Activated CD8-positive, alpha-beta T cell treated with anti-CD3 and anti-CD28 coated beads for 36 hours (primary cell): ENCODE data around the gene IL13. TPM values are rescaled to one million over a fixed set of nuclear protein-coding genes. Genes with fewer than 3 reads are reported as not detected.

Experiments
- ATAC-seq: fragments of 200-7000 bp; cut with Tn5 transposase; one replicate; pipeline ENCODE4 v1.10.0; 2021; ENCODE audit warnings: mild to moderate bottlenecking, moderate library complexity
- CTCF ChIA-PET: fragments of 350-600 bp; sonication (Branson Sonifier 250); formaldehyde crosslinking; loops from one replicate; lab custom pipeline; 2021; ENCODE audit warnings: antibody characterized with exemption; lab: Charles Lee
- POLR2A ChIA-PET: fragments of 350-600 bp; sonication (Branson Sonifier 250); formaldehyde crosslinking; loops from one replicate; lab custom pipeline; 2021; ENCODE audit warnings: antibody characterized with exemption; lab: Charles Lee
- DNase-seq: peaks from one replicate; pipeline ENCODE4 v3.0.0-alpha.2; 2020
- H3K27ac Mint-ChIP-seq: one replicate; pipeline ENCODE4 v1.8.0; 2021; ENCODE audit warnings: mild to moderate bottlenecking, mixed read lengths
- H3K27me3 Mint-ChIP-seq: one replicate; pipeline ENCODE4 v1.8.0; 2021; ENCODE audit warnings: mixed read lengths
- H3K36me3 Mint-ChIP-seq: one replicate; pipeline ENCODE4 v1.8.0; 2021; ENCODE audit warnings: low read depth, mixed read lengths
- H3K4me1 Mint-ChIP-seq: one replicate; pipeline ENCODE4 v1.8.0; 2021; ENCODE audit warnings: low read depth, mixed read lengths
- H3K4me3 Mint-ChIP-seq: one replicate; pipeline ENCODE4 v1.8.0; 2021; ENCODE audit warnings: mild to moderate bottlenecking, moderate library complexity, mixed read lengths
- H3K9me3 Mint-ChIP-seq: one replicate; pipeline ENCODE4 v1.8.0; 2021; ENCODE audit warnings: mixed read lengths
- intact Hi-C: fragments of 100-400 bp; cut with micrococcal nuclease; formaldehyde crosslinking; loops from one replicate; pipeline ENCODE4 v1.10.0; 2022
- total RNA-seq, 2 experiments: library from RNA; stranded (reverse); gene quantifications; one replicate each; pipeline ENCODE4 v1.2.3, GENCODE V29; 2021
- TF ChIP-seq, protein P1 (sequence below): fragments of 200-600 bp; IDR thresholded peaks from one replicate; pipeline ENCODE4 v1.8.0; 2022; ENCODE audit warnings: antibody characterized with exemption, mild to moderate bottlenecking

Gene IL13
- total RNA-seq, 2 experiments from 2014 or later, result 4.8 to 6.5 TPM

DNA sequence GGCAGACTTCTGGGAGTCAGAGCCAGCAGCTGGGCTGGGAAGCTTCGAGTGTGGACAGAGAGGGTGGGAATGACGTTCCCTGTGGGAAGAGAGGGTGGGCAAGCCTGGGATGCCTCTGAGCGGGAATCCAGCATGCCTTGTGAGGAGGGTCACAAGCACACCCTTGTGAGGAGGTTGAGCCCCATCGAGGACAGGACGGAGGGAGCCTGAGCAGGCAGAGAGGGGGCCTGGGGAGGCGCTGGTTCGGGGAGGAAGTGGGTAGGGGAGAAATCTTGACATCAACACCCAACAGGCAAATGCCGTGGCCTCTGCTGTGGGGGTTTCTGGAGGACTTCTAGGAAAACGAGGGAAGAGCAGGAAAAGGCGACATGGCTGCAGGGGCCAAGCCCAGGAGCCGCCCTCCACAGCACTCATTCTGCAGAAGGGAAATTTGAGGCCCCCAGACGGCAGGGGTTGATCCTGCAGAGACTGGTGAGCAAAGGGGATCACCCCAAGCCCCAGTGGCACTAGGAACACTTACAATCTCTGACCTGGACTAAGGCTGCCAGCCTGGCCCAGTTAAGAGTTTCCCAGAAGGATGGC is 1.1 kb upstream of the IL13 start:
- DNase-seq, result no peak
- Mint-ChIP-seq H3K27ac (peak overlapping the region; percentile 57), H3K9me3 (peaks cover under 1% of the 10 kb centered on the region), H3K4me1 (peaks cover 44% of the 10 kb centered on the region), H3K27me3 (peaks cover 33% of the 10 kb centered on the region), H3K4me3 (peak overlapping the region; percentile 55), H3K36me3 (no peaks in the 10 kb centered on the region)
- intact Hi-C loops, result no loop called here
- TF ChIP-seq, protein P1, sequence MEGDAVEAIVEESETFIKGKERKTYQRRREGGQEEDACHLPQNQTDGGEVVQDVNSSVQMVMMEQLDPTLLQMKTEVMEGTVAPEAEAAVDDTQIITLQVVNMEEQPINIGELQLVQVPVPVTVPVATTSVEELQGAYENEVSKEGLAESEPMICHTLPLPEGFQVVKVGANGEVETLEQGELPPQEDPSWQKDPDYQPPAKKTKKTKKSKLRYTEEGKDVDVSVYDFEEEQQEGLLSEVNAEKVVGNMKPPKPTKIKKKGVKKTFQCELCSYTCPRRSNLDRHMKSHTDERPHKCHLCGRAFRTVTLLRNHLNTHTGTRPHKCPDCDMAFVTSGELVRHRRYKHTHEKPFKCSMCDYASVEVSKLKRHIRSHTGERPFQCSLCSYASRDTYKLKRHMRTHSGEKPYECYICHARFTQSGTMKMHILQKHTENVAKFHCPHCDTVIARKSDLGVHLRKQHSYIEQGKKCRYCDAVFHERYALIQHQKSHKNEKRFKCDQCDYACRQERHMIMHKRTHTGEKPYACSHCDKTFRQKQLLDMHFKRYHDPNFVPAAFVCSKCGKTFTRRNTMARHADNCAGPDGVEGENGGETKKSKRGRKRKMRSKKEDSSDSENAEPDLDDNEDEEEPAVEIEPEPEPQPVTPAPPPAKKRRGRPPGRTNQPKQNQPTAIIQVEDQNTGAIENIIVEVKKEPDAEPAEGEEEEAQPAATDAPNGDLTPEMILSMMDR, result no peak
- ATAC-seq, result peak; percentile 42
- CTCF ChIA-PET, result interaction anchor here (1.2 to 3.1 kb wide), 3 partner anchors 13 to 59 kb away, joined by 3 to 9 read pairs (median 4); no protein-coding TSS in a partner anchor
- POLR2A ChIA-PET, result interaction anchor here (0.6 to 9.9 kb wide), 3 partner anchors 10 to 736 kb away, joined by 4 to 102 read pairs (median 4); no protein-coding TSS in a partner anchor

DNA sequence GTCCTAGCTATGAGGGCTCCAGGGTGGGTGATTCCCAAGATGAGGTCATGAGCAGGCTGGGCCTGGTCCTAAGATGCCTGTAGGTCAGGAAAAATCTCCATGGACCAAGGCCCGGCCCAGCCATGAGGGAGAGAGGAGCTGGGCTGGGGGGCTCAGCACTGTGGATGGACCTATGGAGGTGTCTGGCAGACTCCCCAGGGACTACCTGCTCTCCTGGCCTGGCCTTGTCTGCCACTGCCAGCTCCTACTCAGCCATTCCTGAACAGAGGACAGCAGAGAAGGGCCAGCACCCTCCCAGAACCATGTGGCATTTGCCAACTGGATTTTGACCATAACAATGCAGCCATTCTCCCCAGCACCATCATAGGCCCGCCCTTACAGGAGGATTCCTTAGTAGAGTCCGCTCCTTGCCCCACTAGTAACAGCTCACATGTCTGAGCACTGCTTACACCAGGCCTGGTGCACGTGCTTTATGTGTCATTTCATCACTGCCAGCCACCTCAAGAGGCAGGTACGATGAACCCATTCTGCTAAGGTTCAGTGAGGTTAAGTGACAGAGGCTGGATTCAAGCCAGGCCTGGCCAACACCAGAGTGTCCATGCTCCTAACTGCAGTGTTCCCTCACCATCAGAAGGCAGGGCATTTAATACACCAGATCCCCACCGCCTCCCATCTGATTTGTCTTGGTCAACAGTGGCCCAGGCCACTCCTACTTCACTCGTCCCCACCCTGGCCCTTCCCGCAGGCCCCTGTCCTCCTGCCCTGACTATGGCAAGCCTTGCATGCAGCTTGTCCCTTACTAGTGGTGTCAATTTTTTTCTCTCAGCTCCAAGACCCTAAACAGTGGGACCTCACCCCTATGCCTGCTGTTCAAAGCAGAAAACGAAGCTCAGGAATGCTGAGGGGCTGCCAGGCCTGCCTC is 669 bp downstream of the IL13 start:
- H3K27me3 Mint-ChIP-seq, result peaks cover 27% of the 10 kb centered on the region
- H3K4me1 Mint-ChIP-seq, result peaks cover 60% of the 10 kb centered on the region
- H3K9me3 Mint-ChIP-seq, result no peaks in the 10 kb centered on the region
- DNase-seq (no peak), ATAC-seq (no peak)
- peak overlapping the region; percentile 8 for H3K4me3 Mint-ChIP-seq
- CTCF ChIA-PET, result interaction anchor here (0.9 to 3.1 kb wide), 6 partner anchors 11 to 162 kb away, joined by 3 to 9 read pairs (median 4); no protein-coding TSS in a partner anchor
- intact Hi-C loops, result no loop called here
- H3K27ac Mint-ChIP-seq, result peak overlapping the region; percentile 8
- no peaks in the 10 kb centered on the region for H3K36me3 Mint-ChIP-seq
- TF ChIP-seq, protein P1, result no peak
- POLR2A ChIA-PET, result interaction anchor here (0.9 to 9.9 kb wide), 6 partner anchors 11 to 46 kb away, joined by 3 to 102 read pairs (median 3); no protein-coding TSS in a partner anchor

DNA sequence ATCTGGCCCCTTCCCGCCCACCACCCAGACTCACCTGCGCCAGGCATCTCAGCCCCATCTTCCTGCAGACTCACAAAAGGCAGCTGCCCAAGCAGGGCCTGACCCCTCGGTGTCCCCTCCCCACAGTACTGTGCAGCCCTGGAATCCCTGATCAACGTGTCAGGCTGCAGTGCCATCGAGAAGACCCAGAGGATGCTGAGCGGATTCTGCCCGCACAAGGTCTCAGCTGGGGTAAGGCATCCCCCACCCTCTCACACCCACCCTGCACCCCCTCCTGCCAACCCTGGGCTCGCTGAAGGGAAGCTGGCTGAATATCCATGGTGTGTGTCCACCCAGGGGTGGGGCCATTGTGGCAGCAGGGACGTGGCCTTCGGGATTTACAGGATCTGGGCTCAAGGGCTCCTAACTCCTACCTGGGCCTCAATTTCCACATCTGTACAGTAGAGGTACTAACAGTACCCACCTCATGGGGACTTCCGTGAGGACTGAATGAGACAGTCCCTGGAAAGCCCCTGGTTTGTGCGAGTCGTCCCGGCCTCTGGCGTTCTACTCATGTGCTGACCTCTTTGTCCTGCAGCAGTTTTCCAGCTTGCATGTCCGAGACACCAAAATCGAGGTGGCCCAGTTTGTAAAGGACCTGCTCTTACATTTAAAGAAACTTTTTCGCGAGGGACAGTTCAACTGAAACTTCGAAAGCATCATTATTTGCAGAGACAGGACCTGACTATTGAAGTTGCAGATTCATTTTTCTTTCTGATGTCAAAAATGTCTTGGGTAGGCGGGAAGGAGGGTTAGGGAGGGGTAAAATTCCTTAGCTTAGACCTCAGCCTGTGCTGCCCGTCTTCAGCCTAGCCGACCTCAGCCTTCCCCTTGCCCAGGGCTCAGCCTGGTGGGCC is 1.9 kb downstream of the IL13 start:
- Mint-ChIP-seq H3K4me3 (no peak overlapping the region), H3K9me3 (no peaks in the 10 kb centered on the region), H3K4me1 (peaks cover 67% of the 10 kb centered on the region), H3K27me3 (peaks cover 19% of the 10 kb centered on the region), H3K27ac (peak overlapping the region; percentile 34), H3K36me3 (no peaks in the 10 kb centered on the region)
- TF ChIP-seq, protein P1, result no peak
- intact Hi-C loops, result no loop called here
- ChIA-PET CTCF (interaction anchor here (1.1 to 3.1 kb wide), 6 partner anchors 12 to 161 kb away, joined by 3 to 10 read pairs (median 7); no protein-coding TSS in a partner anchor), POLR2A (interaction anchor here (1.2 to 9.9 kb wide), 3 partner anchors 15 to 91 kb away, joined by 3 to 102 read pairs (median 3); partner anchors contain the start of gene IL4)
- ATAC-seq, result no peak
- DNase-seq, result no peak

DNA sequence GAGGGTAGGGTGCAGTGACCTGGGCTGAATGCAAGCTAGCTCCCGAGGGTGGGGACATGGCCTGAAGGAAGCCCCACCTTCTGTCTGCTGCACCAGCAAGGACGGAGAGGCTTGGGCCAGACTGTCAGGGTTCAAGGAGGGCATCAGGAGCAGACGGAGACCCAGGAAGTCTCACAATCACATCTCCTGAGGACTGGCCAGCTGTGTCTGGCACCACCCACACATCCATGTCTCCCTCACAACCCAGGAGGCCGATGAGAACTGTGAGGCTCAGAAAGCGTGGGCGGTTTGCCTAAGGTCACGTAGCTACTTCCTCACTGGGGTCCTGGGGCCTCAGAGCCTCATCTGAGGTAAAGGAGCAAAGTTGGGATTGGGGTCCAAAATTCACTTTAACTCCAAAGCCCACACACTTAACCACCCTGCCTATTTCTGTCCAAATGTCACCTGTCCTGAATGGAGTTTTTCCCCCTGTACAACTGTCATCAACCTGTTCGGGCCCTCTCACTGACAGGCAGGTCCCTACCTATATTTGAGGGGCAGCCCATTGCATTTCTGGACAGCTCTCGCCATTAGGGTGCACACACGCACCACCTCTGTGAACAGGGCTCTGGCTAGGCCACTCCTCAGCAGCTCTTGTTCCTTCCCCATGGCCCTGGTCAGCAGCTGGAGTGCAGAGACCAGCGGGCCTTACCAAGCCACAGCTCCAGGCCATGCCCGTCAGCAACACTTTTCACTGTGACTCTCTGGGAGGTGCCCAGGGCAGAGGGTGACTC is 3.4 kb downstream of the IL13 start:
- Mint-ChIP-seq H3K27me3 (peaks cover 17% of the 10 kb centered on the region), H3K4me3 (no peak overlapping the region), H3K4me1 (peaks cover 66% of the 10 kb centered on the region), H3K27ac (peak overlapping the region; percentile 29), H3K9me3 (no peaks in the 10 kb centered on the region), H3K36me3 (no peaks in the 10 kb centered on the region)
- DNase-seq (peak; percentile 77), ATAC-seq (no peak)
- TF ChIP-seq, protein P1, result no peak
- ChIA-PET POLR2A (interaction anchor here (0.9 to 9.9 kb wide), 3 partner anchors 14 to 89 kb away, joined by 3 to 102 read pairs (median 4); no protein-coding TSS in a partner anchor), CTCF (interaction anchor here (0.9 to 2.6 kb wide), 5 partner anchors 16 to 159 kb away, joined by 3 to 10 read pairs (median 3); no protein-coding TSS in a partner anchor)
- intact Hi-C loops, result no loop called here
